Right lobe of liver (tissue), 6 donors: ENCODE measurements around the gene PGAP3. TPM values are rescaled to one million over a fixed set of nuclear protein-coding genes. Genes with fewer than 3 reads are reported as not detected.
A peak's percentile ranks its signal among the peaks of the same experiment; 100 is the strongest.

Source experiments
- ATAC-seq, 4 donors: fragments of 200-7000 bp; cut with Tn5 transposase; one replicate each; pipeline ENCODE4 v1.9.1; 2020; ENCODE audit warnings: mild to moderate bottlenecking in 4 of 4, moderate library complexity in 4 of 4
- DNase-seq, 3 donors: peaks; one replicate each; pipeline ENCODE4 v3.0.0-alpha.2; 2020
- H3K27ac ChIP-seq, 3 donors: fragments of 200-600 bp; one replicate each; pipeline ENCODE4 v1.8.0; 2022
- H3K27me3 ChIP-seq, 2 donors: fragments of 200-600 bp; one replicate each; pipeline ENCODE4 v1.8.0; 2022
- H3K36me3 ChIP-seq, 4 donors: fragments of 200-600 bp; sonication (generic) in 1 of 4; one replicate each; pipeline versions ENCODE4 v1.5.1 to v1.8.0; 2017 to 2022; ENCODE audit warnings: control low read depth in 1 of 4
- H3K4me1 ChIP-seq, 4 donors: fragments of 200-600 bp; sonication (generic) in 1 of 4; one replicate each; pipeline versions ENCODE4 v1.5.1 to v1.8.0; 2017 to 2022; ENCODE audit warnings: control low read depth in 1 of 4
- H3K4me3 ChIP-seq, 3 donors: fragments of 200-600 bp; one replicate each; pipeline ENCODE4 v1.8.0; 2022
- H3K9me3 ChIP-seq, 4 donors: fragments of 200-600 bp; sonication (generic) in 1 of 4; one replicate each; pipeline versions ENCODE4 v1.5.1 to v1.8.0; 2017 to 2022; ENCODE audit warnings: control low read depth in 1 of 4
- POLR2A ChIP-seq: fragments of 450-650 bp; IDR thresholded peaks from one replicate; pipeline ENCODE4 v1.6.1; 2017; ENCODE audit warnings: antibody characterized with exemption, mild to moderate bottlenecking
- WGBS: methylation state at CpG from one replicate; pipeline ENCODE4 v1.1.6; 2018; ENCODE audit warnings: low coverage, low lambda C conversion rate; ENCODE audit not compliant: insufficient coverage; ENCODE audit errors: missing lambda C conversion rate; 5-methylcytosine and 5-hydroxymethylcytosine counted together
- intact Hi-C, 2 donors: fragments of 100-400 bp; cut with DNase I; formaldehyde crosslinking; loops; one replicate each; pipeline versions ENCODE4 v1.11.2 to v1.14.1; 2022
- long read RNA-seq: library from polyadenylated mRNA; unstranded; transcript quantifications from one replicate; pipeline ENCODE4 v2.0.0, GENCODE V29; 2019
- total RNA-seq, 6 experiments: library from RNA; depleted of rRNA in 2 of 6; stranded (reverse); fragments of >200 nt in 2 of 6; fragmentation: NEBNext Ultra II Directional in 3 of 6; extraction: Animal tissue kit (Norgen Biotek cat#: 25700) in 3 of 6; gene quantifications; one replicate each; pipeline versions ENCODE4 v1.1.0 to v1.2.4, GENCODE V29; 2016 to 2023
- TF ChIP-seq, protein P1 (sequence below), 4 donors: fragments of 200-600 bp in 3 of 4; fragments of 450-650 bp in 1 of 4; IDR thresholded peaks; one replicate each; pipeline versions ENCODE4 v1.5.1 to v1.8.0; 2016 to 2022; ENCODE audit warnings: antibody characterized with exemption in 4 of 4, mild to moderate bottlenecking in 2 of 4
- donor health status: DM: no; HTN: yes; CAD: no.
- donor health status: DM: no; HTN: no; CAD: no.
- donor health status: DM: no; HTN: no; CAD: no.
- donor health status: DM: no; HTN: yes; CAD: no.
- donor health status: DM: no; HTN: yes; CAD: no.

The PGAP3 gene, protein sequence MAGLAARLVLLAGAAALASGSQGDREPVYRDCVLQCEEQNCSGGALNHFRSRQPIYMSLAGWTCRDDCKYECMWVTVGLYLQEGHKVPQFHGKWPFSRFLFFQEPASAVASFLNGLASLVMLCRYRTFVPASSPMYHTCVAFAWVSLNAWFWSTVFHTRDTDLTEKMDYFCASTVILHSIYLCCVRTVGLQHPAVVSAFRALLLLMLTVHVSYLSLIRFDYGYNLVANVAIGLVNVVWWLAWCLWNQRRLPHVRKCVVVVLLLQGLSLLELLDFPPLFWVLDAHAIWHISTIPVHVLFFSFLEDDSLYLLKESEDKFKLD
- 10 to 100 TPM in 5 of 6 experiments, 1 to 10 TPM in 1; 9.7 to 25.7 (median 18.3) TPM for total RNA-seq
- long read RNA-seq = 0 reads

DNA sequence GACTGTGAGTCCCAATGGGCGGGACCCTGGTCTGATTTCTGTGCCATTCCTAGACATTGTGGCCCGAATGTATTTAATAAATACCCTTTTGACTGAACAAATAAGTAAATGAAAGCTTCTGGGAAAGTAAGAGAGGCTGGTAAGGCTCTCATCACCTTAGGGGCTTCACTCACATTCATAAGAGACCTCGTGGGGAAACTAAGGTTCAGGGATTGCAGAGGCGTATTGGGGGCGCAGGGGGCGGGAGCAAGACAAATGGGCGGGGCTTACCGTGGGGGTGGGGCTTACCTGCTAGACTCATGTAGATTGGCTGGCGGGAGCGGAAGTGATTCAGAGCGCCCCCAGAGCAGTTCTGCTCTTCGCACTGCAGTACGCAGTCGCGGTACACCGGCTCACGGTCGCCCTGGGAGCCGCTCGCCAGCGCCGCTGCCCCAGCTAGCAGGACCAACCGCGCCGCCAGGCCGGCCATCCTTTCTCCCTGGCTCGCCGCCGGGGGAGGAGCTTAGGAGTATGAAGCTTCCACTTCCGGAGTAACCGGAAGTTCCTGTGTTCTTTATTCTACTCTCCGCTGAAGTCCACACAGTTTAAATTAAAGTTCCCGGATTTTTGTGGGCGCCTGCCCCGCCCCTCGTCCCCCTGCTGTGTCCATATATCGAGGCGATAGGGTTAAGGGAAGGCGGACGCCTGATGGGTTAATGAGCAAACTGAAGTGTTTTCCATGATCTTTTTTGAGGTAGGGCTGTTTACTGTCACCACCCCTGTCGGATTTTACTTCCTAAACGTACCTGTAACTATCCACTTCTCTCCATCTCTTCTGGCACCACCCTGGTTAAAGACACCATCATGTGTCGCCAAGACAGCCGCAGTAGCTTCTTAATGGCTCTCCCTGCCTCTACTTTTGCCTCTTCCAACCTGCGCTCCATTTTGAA is at the start of gene PGAP3:
Gene PGAP3, minus strand, starts transcription at position 512 of the 929 bp plus-strand sequence. Its CDS starts 43 bp downstream, at position 469.
- TF ChIP-seq, protein P1, sequence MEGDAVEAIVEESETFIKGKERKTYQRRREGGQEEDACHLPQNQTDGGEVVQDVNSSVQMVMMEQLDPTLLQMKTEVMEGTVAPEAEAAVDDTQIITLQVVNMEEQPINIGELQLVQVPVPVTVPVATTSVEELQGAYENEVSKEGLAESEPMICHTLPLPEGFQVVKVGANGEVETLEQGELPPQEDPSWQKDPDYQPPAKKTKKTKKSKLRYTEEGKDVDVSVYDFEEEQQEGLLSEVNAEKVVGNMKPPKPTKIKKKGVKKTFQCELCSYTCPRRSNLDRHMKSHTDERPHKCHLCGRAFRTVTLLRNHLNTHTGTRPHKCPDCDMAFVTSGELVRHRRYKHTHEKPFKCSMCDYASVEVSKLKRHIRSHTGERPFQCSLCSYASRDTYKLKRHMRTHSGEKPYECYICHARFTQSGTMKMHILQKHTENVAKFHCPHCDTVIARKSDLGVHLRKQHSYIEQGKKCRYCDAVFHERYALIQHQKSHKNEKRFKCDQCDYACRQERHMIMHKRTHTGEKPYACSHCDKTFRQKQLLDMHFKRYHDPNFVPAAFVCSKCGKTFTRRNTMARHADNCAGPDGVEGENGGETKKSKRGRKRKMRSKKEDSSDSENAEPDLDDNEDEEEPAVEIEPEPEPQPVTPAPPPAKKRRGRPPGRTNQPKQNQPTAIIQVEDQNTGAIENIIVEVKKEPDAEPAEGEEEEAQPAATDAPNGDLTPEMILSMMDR (IDR thresholded peaks at IDR 0.05) = peak in 1 of 4 donors; percentile 5
- peak; percentile 59 for TF ChIP-seq POLR2A
- Histone ChIP-seq H3K9me3 (no peaks in the 10 kb centered on the region), H3K27ac (peak within 1 kb of the TSS; percentile 88 to 90 (median 89)), H3K4me1 (peaks cover 0 to 16% (median 0%) of the 10 kb centered on the region in 4 donors), H3K27me3 (no peaks in the 10 kb centered on the region), H3K4me3 (peak within 1 kb of the TSS; percentile 69 to 83 (median 72)), H3K36me3 (no peaks in the 10 kb centered on the region)
- ATAC-seq (peak; percentile 94 to 95 (median 94)), DNase-seq (peak; percentile 90 to 91 (median 90))
- WGBS = 4% methylated on average over 19 of the region's 45 CpGs
- intact Hi-C loops = no loop called here

DNA sequence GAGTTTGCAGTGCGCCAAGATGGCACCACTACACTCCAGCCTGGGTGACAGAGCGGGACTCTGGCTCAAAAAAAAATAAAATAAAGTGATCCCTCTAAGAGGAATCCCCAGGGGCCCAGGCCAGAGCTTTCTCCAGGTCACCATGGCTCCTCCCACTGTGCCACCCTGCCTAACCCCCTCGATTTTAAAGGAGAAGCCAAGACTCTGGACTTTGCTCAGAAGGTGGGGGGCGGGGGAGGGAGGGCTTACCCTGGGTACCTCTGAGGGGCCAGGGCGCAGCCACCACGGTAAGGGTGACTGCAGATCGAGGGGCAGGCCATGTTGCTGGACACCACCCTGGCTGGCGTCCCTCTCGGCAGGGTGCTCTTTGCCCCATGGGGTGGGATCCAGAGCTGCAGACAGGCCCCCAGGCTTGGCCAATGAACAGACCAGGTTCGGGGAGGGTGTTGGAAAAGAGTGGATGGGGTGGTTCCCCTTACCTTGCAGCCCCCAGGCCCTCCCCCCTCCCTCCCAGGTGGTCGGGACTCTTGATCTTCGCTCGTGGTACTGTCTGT is 49.4 kb upstream of the PGAP3 start:
- TF ChIP-seq, protein P1 (IDR thresholded peaks at IDR 0.05) = no peak
- TF ChIP-seq POLR2A = peak; percentile 19
- peak overlapping the region; percentile 74 to 94 (median 94) for H3K27ac ChIP-seq
- H3K4me1 ChIP-seq = peaks cover 0 to 15% (median 5%) of the 10 kb centered on the region in 4 donors
- H3K27me3 ChIP-seq = no peaks in the 10 kb centered on the region
- intact Hi-C loops = no loop called here
- WGBS = 40% methylated on average over 4 of the region's 13 CpGs
- peak; percentile 18 to 74 (median 67) for ATAC-seq
- peak overlapping the region; percentile 51 to 82 (median 72) for H3K4me3 ChIP-seq
- H3K36me3 ChIP-seq = peaks cover 0 to 1% (median 0%) of the 10 kb centered on the region in 4 donors
- H3K9me3 ChIP-seq = no peaks in the 10 kb centered on the region
- DNase-seq = peak in 2 of 3 donors; percentile 89 to 91

DNA sequence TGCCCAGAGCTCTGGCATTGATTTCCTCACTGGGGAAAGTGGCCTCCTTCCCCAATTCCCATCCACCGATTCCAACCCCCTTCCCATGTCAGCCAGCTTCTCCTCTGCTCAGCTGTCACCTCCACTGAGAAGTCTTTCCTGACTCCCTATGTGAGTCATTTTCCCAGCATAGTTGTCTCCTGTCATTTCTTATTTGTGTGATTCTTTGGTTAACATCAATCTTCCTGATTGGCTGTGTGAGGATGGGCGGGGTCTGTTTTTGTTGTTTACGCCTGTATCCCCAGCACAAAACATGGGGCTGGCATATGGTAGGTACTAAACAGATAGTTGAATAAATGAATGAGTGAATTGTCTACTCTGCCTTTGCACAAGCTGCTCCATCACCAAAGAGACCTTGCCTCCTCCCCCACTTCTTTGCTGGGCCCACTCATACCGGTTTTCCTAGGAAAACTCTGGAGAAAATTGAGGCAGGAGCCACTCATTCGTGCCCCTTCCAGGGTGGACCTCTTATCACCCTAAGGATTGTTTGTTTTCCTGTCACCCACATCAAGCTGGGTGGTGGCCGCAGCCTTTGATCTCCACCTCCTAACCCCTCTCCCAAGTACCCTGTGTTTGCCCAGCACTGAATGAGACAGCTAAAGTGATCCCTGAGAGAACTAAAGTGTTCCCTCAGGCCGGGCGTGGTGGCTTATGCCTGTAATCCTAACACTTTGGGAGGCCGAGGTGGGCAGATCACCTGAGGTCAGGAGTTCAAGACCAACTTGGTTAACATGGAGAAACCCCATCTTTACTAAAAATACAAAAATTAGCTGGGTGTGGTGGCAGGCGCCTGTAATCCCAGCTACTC is 48.7 kb upstream of the PGAP3 start:
- TF ChIP-seq, protein P1 (IDR thresholded peaks at IDR 0.05) = no peak
- TF ChIP-seq POLR2A = no peak
- peak overlapping the region in 2 of 3 donors; percentile 94 for H3K27ac ChIP-seq
- WGBS = 58% methylated on average over 6 of the region's 10 CpGs
- ATAC-seq = no peak
- no peaks in the 10 kb centered on the region for H3K9me3 ChIP-seq
- H3K4me3 ChIP-seq = peak overlapping the region in 2 of 3 donors; percentile 72 to 82
- no peaks in the 10 kb centered on the region for H3K36me3 ChIP-seq
- peaks cover 0 to 15% (median 5%) of the 10 kb centered on the region in 4 donors for H3K4me1 ChIP-seq
- H3K27me3 ChIP-seq = no peaks in the 10 kb centered on the region
- no peak for DNase-seq
- intact Hi-C loops = no loop called here
